Measurements from ENCODE around the gene SERGEF. TPM values are rescaled to one million over a fixed set of nuclear protein-coding genes. Genes with fewer than 3 reads are reported as not detected.

Gene SERGEF
- total and polyA plus RNA-seq, 2 of the 4 experiments (the other 2 are of a cell fraction) = 12.2 to 18.1 TPM

GRCh38 chr11:17786824-17787525 is 225.9 kb downstream of the SERGEF start (continued):
- TF ChIP-seq FOS (IDR thresholded peaks at IDR 0.05; ENCODE audit: low read depth, low read length) (peak; percentile 92), BHLHE40 (IDR thresholded peaks at IDR 0.05; ENCODE audit: low read depth, low read length) (no peak; the same call in 1 of the 2 replicates)

- Histone ChIP-seq H3K27me3 (ENCODE audit: control insufficient read depth, insufficient read depth, low read length) (no peaks in the 10 kb centered on the region; the same call in 1 of the 2 replicates), H3K4ac (ENCODE audit: low read depth, low read length) (no peak overlapping the region), H3K79me1 (ENCODE audit: low read depth in 1 of 2, low read length in 2 of 2) (peaks cover 0 to 9% of the 10 kb centered on the region in 2 experiments; a peak in 1 of 4 replicates), H4K91ac (ENCODE audit: insufficient read depth, low read depth, low read length) (no peak overlapping the region), H3K14ac (replicated peaks; ENCODE audit: low read depth, low read length) (no peak overlapping the region), H2AFZ (replicated peaks; ENCODE audit: low read length, poor library complexity) (no peak overlapping the region), H3K23ac (ENCODE audit: low read depth, low read length) (no peak overlapping the region), H2BK5ac (ENCODE audit: low read depth, low read length, poor library complexity, severe bottlenecking) (no peak overlapping the region), H3K56ac (ENCODE audit: extremely low read depth, insufficient read depth, low read length) (no peak overlapping the region), H3K36me3 (ENCODE audit: control insufficient read depth, insufficient read depth, low read length) (no peaks in the 10 kb centered on the region), H3K9me1 (ENCODE audit: insufficient read depth, low read length) (peaks cover 23% of the 10 kb centered on the region), H2BK20ac (ENCODE audit: low read depth, low read length) (peak overlapping the region; percentile 20; the same call in 1 of the 2 replicates), H3K4me1 (ENCODE audit: control insufficient read depth, insufficient read depth, low read length) (peaks cover 20% of the 10 kb centered on the region), H4K5ac (ENCODE audit: low read depth, low read length) (no peak overlapping the region), H4K8ac (ENCODE audit: low read depth in 2 of 2, low read length in 2 of 2) (no peak overlapping the region), H2BK120ac (ENCODE audit: low read depth, low read length) (no peak overlapping the region), H3K9ac (ENCODE audit: low read depth, low read length) (no peak overlapping the region), H3K18ac (ENCODE audit: low read depth, low read length) (no peak overlapping the region), H3K27ac (ENCODE audit: insufficient read depth, low read length) (no peak overlapping the region), H2BK15ac (ENCODE audit: low read depth, low read length) (no peak overlapping the region), H3K9me3 (ENCODE audit: control insufficient read depth, insufficient read depth, low read length) (no peaks in the 10 kb centered on the region), H2AK9ac (replicated peaks; ENCODE audit: low read depth, low read length, poor library complexity) (no peak overlapping the region), H2AK5ac (ENCODE audit: low read depth, low read length) (no peak overlapping the region), H3K4me2 (ENCODE audit: low read depth, low read length) (no peak overlapping the region), H4K20me1 (ENCODE audit: insufficient read depth, low read length) (no peaks in the 10 kb centered on the region), H3K4me3 (ENCODE audit: insufficient read depth, low read depth, low read length) (no peak overlapping the region)
- ATAC-seq (ENCODE audit: low read depth) (no peak), DNase-seq (no peak)
- BruUV-seq (replicated peaks) = no TSS peak
- CTCF ChIA-PET = no interaction called here
- dilution Hi-C loops (cut with HindIII; ENCODE audit: low sequenced_read_pairs, unreplicated experiment) = no loop called here
- in situ Hi-C loops (cut with MboI; ENCODE audit: low sequenced_read_pairs) = no loop called here
- intact Hi-C loops (cut with micrococcal nuclease) = no loop called here
- WGBS, 2 experiments (ENCODE audit: extremely low coverage in 2 of 2, insufficient read length in 1 of 2) = no CpG with 5 or more reads among the region's 4 CpGs
- POLR2A ChIA-PET (ENCODE audit: unreplicated experiment) = no interaction called here
- TF ChIP-seq MAZ (IDR thresholded peaks at IDR 0.05; ENCODE audit: borderline replicate concordance, low read depth, low read length) = no peak
- TF ChIP-seq MAFK (IDR thresholded peaks at IDR 0.05; ENCODE audit: low read depth, low read length) = no peak
- no peak for TF ChIP-seq NFE2L2 (IDR thresholded peaks at IDR 0.05; ENCODE audit: low read depth, low read length)
- TF ChIP-seq FOS (IDR thresholded peaks at IDR 0.05; ENCODE audit: low read depth, low read length) = no peak
- no peak for TF ChIP-seq RCOR1 (IDR thresholded peaks at IDR 0.05; ENCODE audit: insufficient replicate concordance, low read length)
- no peak for TF ChIP-seq RFX5 (IDR thresholded peaks at IDR 0.05; ENCODE audit: low read depth, low read length)
- no peak for TF ChIP-seq CHD1 (IDR thresholded peaks at IDR 0.05; ENCODE audit: low read depth, low read length)
- TF ChIP-seq MXI1 (IDR thresholded peaks at IDR 0.05; ENCODE audit: borderline replicate concordance, low read depth, low read length) = no peak
- TF ChIP-seq ELK1 (IDR thresholded peaks at IDR 0.05; ENCODE audit: borderline replicate concordance, low read depth, low read length) = no peak
- TF ChIP-seq BHLHE40 (IDR thresholded peaks at IDR 0.05; ENCODE audit: low read depth, low read length) = no peak
- TF ChIP-seq SMC3 (IDR thresholded peaks at IDR 0.05; ENCODE audit: low read depth, low read length) = no peak
- TF ChIP-seq RAD21 (IDR thresholded peaks at IDR 0.05; ENCODE audit: low read length) = no peak
- TF ChIP-seq CEBPB (IDR thresholded peaks at IDR 0.05; ENCODE audit: low read depth, low read length) = no peak
- TF ChIP-seq POLR2A (IDR thresholded peaks at IDR 0.05; ENCODE audit: low read depth, low read length) = no peak
- TF ChIP-seq CTCF (conservative IDR thresholded peaks at IDR 0.05; ENCODE audit: low read depth, low read length) = no peak
These were observed 229.0 kb downstream of the SERGEF start for GRCh38 chr11:17783878-17784277.

Measured in IMR-90 (cell line).